Neural cell (in vitro differentiated cells): Measurements from ENCODE around the gene STARD4. TPM values are rescaled to one million over a fixed set of nuclear protein-coding genes. Genes with fewer than 3 reads are reported as not detected.

Experiments used
- H2AFZ ChIP-seq: fragments of 200-600, 300-800 bp; sonication (generic), shearing (Covaris generic); 2 replicates; pipeline ENCODE4 v1.6.0; 2014; ENCODE audit warnings: low read depth, mild to moderate bottlenecking, antibody characterized with exemption, low read length, moderate library complexity
- H3F3A ChIP-seq: fragments of 200-600 bp; shearing (Covaris generic); 2 replicates; pipeline ENCODE4 v1.6.1; 2016; ENCODE audit warnings: mild to moderate bottlenecking, moderate library complexity, mixed read lengths, antibody characterized with exemption, low read length; ENCODE audit not compliant: insufficient read depth, poor library complexity, severe bottlenecking
- H3K27ac ChIP-seq: fragments of 200-600, 300-800 bp; sonication (generic), shearing (Covaris generic); 2 replicates; pipeline ENCODE4 v1.5.1; 2014; ENCODE audit warnings: mild to moderate bottlenecking, low read length, moderate library complexity
- H3K27me3 ChIP-seq: fragments of 300-800, 200-600 bp; sonication (generic), shearing (Covaris generic); 2 replicates; pipeline ENCODE4 v1.6.0; 2014; ENCODE audit warnings: mild to moderate bottlenecking, low read depth, low read length, moderate library complexity; ENCODE audit not compliant: insufficient read depth
- H3K36me3 ChIP-seq: fragments of 300-800, 200-600 bp; sonication (generic), shearing (Covaris generic); 2 replicates; pipeline ENCODE4 v1.5.1; 2014; ENCODE audit warnings: mild to moderate bottlenecking, antibody characterized with exemption, low read length, moderate library complexity; ENCODE audit not compliant: insufficient read depth
- H3K4me2 ChIP-seq: fragments of 300-800, 200-600 bp; sonication (generic), shearing (Covaris generic); 2 replicates; pipeline ENCODE4 v1.6.0; 2014; ENCODE audit warnings: mild to moderate bottlenecking, low read length
- H3K4me3 ChIP-seq: fragments of 300-800, 200-600 bp; sonication (generic), shearing (Covaris generic); 2 replicates; pipeline ENCODE4 v1.5.1; 2014; ENCODE audit warnings: mild to moderate bottlenecking, low read length, moderate library complexity
- H3K79me2 ChIP-seq: fragments of 200-600 bp; shearing (Covaris generic); replicated peaks from 2 replicates; pipeline ENCODE4 v1.6.0; 2014; ENCODE audit warnings: mild to moderate bottlenecking, low read length, moderate library complexity; ENCODE audit not compliant: insufficient read depth
- H3K9ac ChIP-seq: fragments of 300-800, 200-600 bp; sonication (generic), shearing (Covaris generic); 2 replicates; pipeline ENCODE4 v1.6.1; 2016; ENCODE audit warnings: mild to moderate bottlenecking, low read length, mixed read lengths
- H3K9me2 ChIP-seq: fragments of 200-600 bp; shearing (Covaris generic); 2 replicates; pipeline ENCODE4 v1.6.1; 2016; ENCODE audit warnings: mild to moderate bottlenecking, low read length, mixed read lengths; ENCODE audit not compliant: insufficient read depth
- H3K9me3 ChIP-seq: fragments of 200-600, 300-800 bp; sonication (generic), shearing (Covaris generic); 2 replicates; pipeline ENCODE4 v1.6.1; 2016; ENCODE audit warnings: mild to moderate bottlenecking, mixed run types, low read length, moderate library complexity, mixed read lengths
- H4K20me1 ChIP-seq: fragments of 200-600 bp; shearing (Covaris generic); 2 replicates; pipeline ENCODE4 v1.6.1; 2016; ENCODE audit warnings: mild to moderate bottlenecking, mixed run types; ENCODE audit not compliant: insufficient read depth
- EP300 ChIP-seq: fragments of 450-650 bp; conservative IDR thresholded peaks from 2 replicates; pipeline ENCODE4 v1.6.1; 2014; ENCODE audit warnings: antibody characterized with exemption, mild to moderate bottlenecking, moderate library complexity; ENCODE audit not compliant: poor library complexity, severe bottlenecking
- EZH2 ChIP-seq: fragments of 200-600, 300-800 bp; shearing (Covaris generic), sonication (generic); IDR thresholded peaks from 2 replicates; pipeline ENCODE4 v1.6.1; 2014; ENCODE audit warnings: antibody characterized with exemption, low read length, borderline replicate concordance, mild to moderate bottlenecking; ENCODE audit not compliant: insufficient read depth, poor library complexity, severe bottlenecking
- MXI1 ChIP-seq: fragments of 450-650 bp; conservative IDR thresholded peaks from 2 replicates; pipeline ENCODE4 v1.6.1; 2014; ENCODE audit warnings: antibody characterized with exemption, mild to moderate bottlenecking; ENCODE audit not compliant: poor library complexity, severe bottlenecking
- POLR2AphosphoS5 ChIP-seq: IDR thresholded peaks from 2 replicates; pipeline ENCODE4 v1.6.1; 2012
- RAD21 ChIP-seq: fragments of 450-650 bp; conservative IDR thresholded peaks from 2 replicates; pipeline ENCODE4 v1.6.1; 2014; ENCODE audit warnings: antibody characterized with exemption, mild to moderate bottlenecking, moderate library complexity
- SMC3 ChIP-seq: fragments of 450-650 bp; conservative IDR thresholded peaks from 2 replicates; pipeline ENCODE4 v1.6.1; 2014; ENCODE audit warnings: antibody characterized with exemption, mild to moderate bottlenecking, moderate library complexity; ENCODE audit not compliant: poor library complexity
- TAF1 ChIP-seq: IDR thresholded peaks from 2 replicates; pipeline ENCODE4 v1.6.1; 2012; ENCODE audit warnings: low read depth
- polyA plus RNA-seq: library from polyadenylated mRNA; depleted of rRNA; stranded (reverse); fragments of >200 nt; gene quantifications from 2 replicates; pipeline ENCODE4 v1.2.3, GENCODE V29; 2014
- TF ChIP-seq, protein P1 (sequence below): IDR thresholded peaks from 2 replicates; pipeline ENCODE4 v1.6.1; 2012; ENCODE audit warnings: borderline replicate concordance
- TF ChIP-seq, protein P2 (sequence below): fragments of 450-650 bp; IDR thresholded peaks from 2 replicates; pipeline ENCODE4 v1.5.1; 2014; ENCODE audit warnings: antibody characterized with exemption, mild to moderate bottlenecking, moderate library complexity; ENCODE audit not compliant: poor library complexity, severe bottlenecking

STARD4 gene
- polyA plus RNA-seq, 1 donor from 2014 or later, result 62.6 TPM

DNA sequence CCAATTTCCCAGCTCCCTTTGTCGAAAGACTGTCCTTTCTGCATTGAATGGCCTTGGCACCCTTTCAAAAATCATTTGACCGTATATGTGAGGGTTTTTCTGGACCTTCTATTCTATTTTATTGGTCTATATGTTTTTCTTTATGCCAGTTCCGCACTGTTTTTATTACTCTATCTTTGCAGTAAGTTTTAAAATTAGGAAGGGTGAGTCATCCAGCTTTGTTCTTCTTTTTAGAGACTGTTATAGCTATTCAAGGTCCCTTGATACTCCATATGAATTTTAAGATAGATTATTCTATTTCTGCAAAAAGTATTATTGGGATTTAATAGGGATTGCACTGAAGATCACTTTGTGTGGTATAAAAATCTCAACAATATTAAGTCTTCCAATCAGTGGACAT is 44.2 kb upstream of the STARD4 start:
- Histone ChIP-seq H3K9ac (no peak overlapping the region), H2AFZ (no peak overlapping the region), H3K4me2 (no peak overlapping the region), H3K4me3 (no peak overlapping the region), H4K20me1 (no peaks in the 10 kb centered on the region), H3K9me3 (no peaks in the 10 kb centered on the region), H3K27ac (no peak overlapping the region), H3F3A (no peaks in the 10 kb centered on the region), H3K27me3 (no peaks in the 10 kb centered on the region), H3K9me2 (no peaks in the 10 kb centered on the region), H3K36me3 (no peaks in the 10 kb centered on the region), H3K79me2 (no peaks in the 10 kb centered on the region)
- no peak for TF ChIP-seq EP300
- TF ChIP-seq, protein P1, sequence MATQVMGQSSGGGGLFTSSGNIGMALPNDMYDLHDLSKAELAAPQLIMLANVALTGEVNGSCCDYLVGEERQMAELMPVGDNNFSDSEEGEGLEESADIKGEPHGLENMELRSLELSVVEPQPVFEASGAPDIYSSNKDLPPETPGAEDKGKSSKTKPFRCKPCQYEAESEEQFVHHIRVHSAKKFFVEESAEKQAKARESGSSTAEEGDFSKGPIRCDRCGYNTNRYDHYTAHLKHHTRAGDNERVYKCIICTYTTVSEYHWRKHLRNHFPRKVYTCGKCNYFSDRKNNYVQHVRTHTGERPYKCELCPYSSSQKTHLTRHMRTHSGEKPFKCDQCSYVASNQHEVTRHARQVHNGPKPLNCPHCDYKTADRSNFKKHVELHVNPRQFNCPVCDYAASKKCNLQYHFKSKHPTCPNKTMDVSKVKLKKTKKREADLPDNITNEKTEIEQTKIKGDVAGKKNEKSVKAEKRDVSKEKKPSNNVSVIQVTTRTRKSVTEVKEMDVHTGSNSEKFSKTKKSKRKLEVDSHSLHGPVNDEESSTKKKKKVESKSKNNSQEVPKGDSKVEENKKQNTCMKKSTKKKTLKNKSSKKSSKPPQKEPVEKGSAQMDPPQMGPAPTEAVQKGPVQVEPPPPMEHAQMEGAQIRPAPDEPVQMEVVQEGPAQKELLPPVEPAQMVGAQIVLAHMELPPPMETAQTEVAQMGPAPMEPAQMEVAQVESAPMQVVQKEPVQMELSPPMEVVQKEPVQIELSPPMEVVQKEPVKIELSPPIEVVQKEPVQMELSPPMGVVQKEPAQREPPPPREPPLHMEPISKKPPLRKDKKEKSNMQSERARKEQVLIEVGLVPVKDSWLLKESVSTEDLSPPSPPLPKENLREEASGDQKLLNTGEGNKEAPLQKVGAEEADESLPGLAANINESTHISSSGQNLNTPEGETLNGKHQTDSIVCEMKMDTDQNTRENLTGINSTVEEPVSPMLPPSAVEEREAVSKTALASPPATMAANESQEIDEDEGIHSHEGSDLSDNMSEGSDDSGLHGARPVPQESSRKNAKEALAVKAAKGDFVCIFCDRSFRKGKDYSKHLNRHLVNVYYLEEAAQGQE, result no peak
- no peak for TF ChIP-seq POLR2AphosphoS5
- TF ChIP-seq SMC3, result no peak
- no peak for TF ChIP-seq EZH2
- TF ChIP-seq RAD21, result no peak
- no peak for TF ChIP-seq MXI1
- TF ChIP-seq, protein P2, sequence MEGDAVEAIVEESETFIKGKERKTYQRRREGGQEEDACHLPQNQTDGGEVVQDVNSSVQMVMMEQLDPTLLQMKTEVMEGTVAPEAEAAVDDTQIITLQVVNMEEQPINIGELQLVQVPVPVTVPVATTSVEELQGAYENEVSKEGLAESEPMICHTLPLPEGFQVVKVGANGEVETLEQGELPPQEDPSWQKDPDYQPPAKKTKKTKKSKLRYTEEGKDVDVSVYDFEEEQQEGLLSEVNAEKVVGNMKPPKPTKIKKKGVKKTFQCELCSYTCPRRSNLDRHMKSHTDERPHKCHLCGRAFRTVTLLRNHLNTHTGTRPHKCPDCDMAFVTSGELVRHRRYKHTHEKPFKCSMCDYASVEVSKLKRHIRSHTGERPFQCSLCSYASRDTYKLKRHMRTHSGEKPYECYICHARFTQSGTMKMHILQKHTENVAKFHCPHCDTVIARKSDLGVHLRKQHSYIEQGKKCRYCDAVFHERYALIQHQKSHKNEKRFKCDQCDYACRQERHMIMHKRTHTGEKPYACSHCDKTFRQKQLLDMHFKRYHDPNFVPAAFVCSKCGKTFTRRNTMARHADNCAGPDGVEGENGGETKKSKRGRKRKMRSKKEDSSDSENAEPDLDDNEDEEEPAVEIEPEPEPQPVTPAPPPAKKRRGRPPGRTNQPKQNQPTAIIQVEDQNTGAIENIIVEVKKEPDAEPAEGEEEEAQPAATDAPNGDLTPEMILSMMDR, result no peak
- no peak for TF ChIP-seq TAF1

DNA sequence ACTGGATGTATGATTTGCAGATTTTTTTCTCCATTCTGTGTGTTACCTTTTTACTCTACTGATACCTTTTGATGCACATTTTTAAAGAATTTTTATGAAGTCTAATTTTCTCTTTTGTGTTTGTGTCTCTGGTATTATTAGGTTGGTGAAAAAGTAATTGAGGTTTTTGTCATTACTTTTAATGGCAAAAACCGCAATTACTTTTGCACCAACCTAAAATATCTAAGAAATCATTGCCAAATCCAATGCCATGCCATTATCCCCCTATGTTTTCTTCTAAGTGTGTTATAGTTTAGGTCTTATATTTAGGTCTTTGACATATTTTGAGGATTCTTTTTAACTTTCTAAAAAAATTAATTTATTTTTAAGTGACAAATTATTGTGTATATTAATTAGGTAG is 43.4 kb upstream of the STARD4 start:
- no peaks in the 10 kb centered on the region for H3F3A ChIP-seq
- no peaks in the 10 kb centered on the region for H3K79me2 ChIP-seq
- no peak overlapping the region for H3K4me3 ChIP-seq
- H3K4me2 ChIP-seq, result no peak overlapping the region
- H3K27ac ChIP-seq, result no peak overlapping the region
- no peaks in the 10 kb centered on the region for H3K9me3 ChIP-seq
- H3K27me3 ChIP-seq, result no peaks in the 10 kb centered on the region
- no peak for TF ChIP-seq MXI1
- no peak for TF ChIP-seq EP300
- TF ChIP-seq POLR2AphosphoS5, result no peak
- TF ChIP-seq SMC3, result no peak
- TF ChIP-seq, protein P1, result no peak
- no peak for TF ChIP-seq EZH2
- TF ChIP-seq RAD21, result no peak
- TF ChIP-seq TAF1, result no peak
- H3K36me3 ChIP-seq, result no peaks in the 10 kb centered on the region
- H2AFZ ChIP-seq, result no peak overlapping the region
- no peaks in the 10 kb centered on the region for H4K20me1 ChIP-seq
- H3K9me2 ChIP-seq, result no peaks in the 10 kb centered on the region
- H3K9ac ChIP-seq, result no peak overlapping the region
